HEK293 (cell line): Measurements from ENCODE around the gene JAK3.

Source experiments
- CTCF ChIA-PET: fragments of 350-600 bp; formaldehyde crosslinking; extraction: SDS; loops from one replicate; lab custom pipeline; 2021; ENCODE audit warnings: antibody characterized with exemption; lab: Yijun Ruan, JAX
- POLR2A ChIA-PET: fragments of 300-600 bp; formaldehyde crosslinking; extraction: SDS; loops from one replicate; lab custom pipeline; 2020; ENCODE audit warnings: antibody characterized with exemption, inconsistent platforms; lab: Yijun Ruan, JAX
- H3K27ac ChIP-seq: fragments of 200-500 bp; sonication (Bioruptor generic); 2 replicates; pipeline ENCODE4 v1.5.1; 2014; ENCODE audit warnings: low read depth, low read length, control low read depth, inconsistent platforms; ENCODE audit errors: extremely low read depth
- H3K36me3 ChIP-seq, 2 experiments: fragments of 200-500 bp in 1 of 2; sonication (Bioruptor generic) in 1 of 2; 1 replicate in 1 of 2; 2 replicates in 1 of 2; pipeline ENCODE4 v1.5.1; 2014 to 2017; ENCODE audit warnings: inconsistent platforms in 2 of 2, low read length in 2 of 2; ENCODE audit not compliant: control insufficient read depth in 2 of 2, insufficient read depth in 1 of 2
- H3K4me1 ChIP-seq: fragments of 200-500 bp; sonication (Bioruptor generic); 2 replicates; pipeline ENCODE4 v1.5.1; 2014; ENCODE audit warnings: mild to moderate bottlenecking, low read length, inconsistent platforms; ENCODE audit not compliant: control insufficient read depth, insufficient read depth
- H3K4me3 ChIP-seq: 2 replicates; pipeline ENCODE4 v1.5.1; 2011; ENCODE audit warnings: low read depth, mild to moderate bottlenecking, control low read depth, low read length, moderate library complexity
- H3K9me3 ChIP-seq: fragments of 200-500 bp; sonication (Bioruptor generic); 2 replicates; pipeline ENCODE4 v1.5.1; 2014; ENCODE audit warnings: low read depth, low read length, inconsistent platforms; ENCODE audit not compliant: control insufficient read depth, insufficient read depth
- GLIS1 ChIP-seq: fragments of 450-650 bp; formaldehyde crosslinking; IDR thresholded peaks from 2 replicates; pipeline ENCODE4 v1.5.1; 2016; ENCODE audit warnings: missing biosample characterization, missing genetic modification characterization
- GLIS2 ChIP-seq: fragments of 450-650 bp; formaldehyde crosslinking; IDR thresholded peaks from 2 replicates; pipeline ENCODE4 v1.5.1; 2016; ENCODE audit warnings: missing biosample characterization, missing genetic modification characterization
- IKZF3 ChIP-seq: fragments of 450-650 bp; IDR thresholded peaks from 2 replicates; pipeline ENCODE4 v1.5.0; 2018; ENCODE audit warnings: missing biosample characterization, mild to moderate bottlenecking, missing genetic modification characterization, moderate library complexity
- KLF8 ChIP-seq: fragments of 450-650 bp; formaldehyde crosslinking; IDR thresholded peaks from 2 replicates; pipeline ENCODE4 v1.5.1; 2016; ENCODE audit warnings: missing biosample characterization, missing genetic modification characterization
- MZF1 ChIP-seq: fragments of 450-650 bp; formaldehyde crosslinking; IDR thresholded peaks from 2 replicates; pipeline ENCODE4 v1.5.1; 2017; ENCODE audit warnings: missing biosample characterization, missing genetic modification characterization, borderline replicate concordance
- TRIM28 ChIP-seq: IDR thresholded peaks from 2 replicates; pipeline ENCODE4 v1.6.1; 2011; ENCODE audit warnings: low read length, control low read depth, borderline replicate concordance
- WT1 ChIP-seq: fragments of 450-650 bp; formaldehyde crosslinking; IDR thresholded peaks from 2 replicates; pipeline ENCODE4 v1.5.1; 2016; ENCODE audit warnings: missing biosample characterization, missing genetic modification characterization
- YY1 ChIP-seq: fragments of 450-650 bp; formaldehyde crosslinking; IDR thresholded peaks from 2 replicates; pipeline ENCODE4 v1.5.1; 2018; ENCODE audit warnings: missing biosample characterization, missing genetic modification characterization
- ZIC2 ChIP-seq: fragments of 450-650 bp; formaldehyde crosslinking; IDR thresholded peaks from 2 replicates; pipeline ENCODE4 v1.5.1; 2016; ENCODE audit warnings: missing biosample characterization, missing genetic modification characterization
- ZNF155 ChIP-seq: fragments of 450-650 bp; formaldehyde crosslinking; IDR thresholded peaks from 2 replicates; pipeline ENCODE4 v1.5.1; 2016; ENCODE audit warnings: missing biosample characterization, missing genetic modification characterization
- ZNF600 ChIP-seq: fragments of 450-650 bp; formaldehyde crosslinking; IDR thresholded peaks from 2 replicates; pipeline ENCODE4 v1.5.1; 2016; ENCODE audit warnings: missing biosample characterization, missing genetic modification characterization
- ZNF629 ChIP-seq: fragments of 450-650 bp; formaldehyde crosslinking; IDR thresholded peaks from 2 replicates; pipeline ENCODE4 v1.5.1; 2017; ENCODE audit warnings: missing biosample characterization, missing genetic modification characterization
- ZNF830 ChIP-seq: fragments of 450-650 bp; IDR thresholded peaks from 2 replicates; pipeline ENCODE4 v1.5.0; 2018; ENCODE audit warnings: missing biosample characterization, missing genetic modification characterization, low read depth, mild to moderate bottlenecking, moderate library complexity
- TF ChIP-seq, protein P1 (sequence below): fragments of 450-650 bp; formaldehyde crosslinking; IDR thresholded peaks from 2 replicates; pipeline ENCODE4 v1.5.1; 2016; ENCODE audit warnings: missing biosample characterization, missing genetic modification characterization
- TF ChIP-seq, protein P2 (sequence below): fragments of 450-650 bp; formaldehyde crosslinking; IDR thresholded peaks from 2 replicates; pipeline ENCODE4 v1.5.1; 2016; ENCODE audit warnings: missing biosample characterization, missing genetic modification characterization

Gene JAK3

DNA sequence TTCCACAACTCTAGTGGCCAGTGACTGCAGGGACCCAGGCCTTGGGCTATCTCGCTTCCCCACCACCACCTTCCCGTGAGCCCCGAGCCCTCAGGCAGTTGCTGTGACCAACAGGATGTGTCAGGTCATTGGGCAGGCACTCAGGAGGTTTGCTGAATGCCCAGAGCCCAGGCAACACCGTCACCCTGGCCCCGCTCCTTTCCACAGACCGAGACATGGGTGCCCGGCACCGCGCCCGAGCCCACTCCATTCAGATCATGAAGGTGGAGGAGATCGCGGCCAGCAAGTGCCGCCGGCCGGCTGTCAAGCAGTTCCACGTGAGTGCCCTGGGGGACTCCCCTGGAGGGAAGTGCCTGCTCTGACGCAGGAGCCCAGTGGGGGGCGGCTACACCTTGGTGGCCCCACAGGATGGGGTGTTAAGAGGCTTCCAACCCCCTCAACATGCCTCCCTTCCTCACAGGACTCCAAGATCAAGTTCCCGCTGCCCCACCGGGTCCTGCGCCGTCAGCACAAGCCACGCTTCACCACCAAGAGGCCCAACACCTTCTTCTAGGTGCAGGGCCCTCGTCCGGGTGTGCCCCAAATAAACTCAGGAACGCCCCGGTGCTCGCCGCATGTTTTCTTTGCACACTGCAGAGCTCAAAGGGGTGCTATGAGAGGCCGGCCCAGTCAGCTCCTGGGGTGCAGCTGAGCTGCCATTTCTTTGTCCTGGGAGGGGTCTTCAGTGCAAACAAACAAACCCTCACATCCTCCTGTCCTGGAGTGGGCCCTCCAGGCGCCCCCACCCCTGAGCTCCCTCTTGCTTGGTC is 15.1 kb upstream of the JAK3 start:
- TF ChIP-seq, protein P1, sequence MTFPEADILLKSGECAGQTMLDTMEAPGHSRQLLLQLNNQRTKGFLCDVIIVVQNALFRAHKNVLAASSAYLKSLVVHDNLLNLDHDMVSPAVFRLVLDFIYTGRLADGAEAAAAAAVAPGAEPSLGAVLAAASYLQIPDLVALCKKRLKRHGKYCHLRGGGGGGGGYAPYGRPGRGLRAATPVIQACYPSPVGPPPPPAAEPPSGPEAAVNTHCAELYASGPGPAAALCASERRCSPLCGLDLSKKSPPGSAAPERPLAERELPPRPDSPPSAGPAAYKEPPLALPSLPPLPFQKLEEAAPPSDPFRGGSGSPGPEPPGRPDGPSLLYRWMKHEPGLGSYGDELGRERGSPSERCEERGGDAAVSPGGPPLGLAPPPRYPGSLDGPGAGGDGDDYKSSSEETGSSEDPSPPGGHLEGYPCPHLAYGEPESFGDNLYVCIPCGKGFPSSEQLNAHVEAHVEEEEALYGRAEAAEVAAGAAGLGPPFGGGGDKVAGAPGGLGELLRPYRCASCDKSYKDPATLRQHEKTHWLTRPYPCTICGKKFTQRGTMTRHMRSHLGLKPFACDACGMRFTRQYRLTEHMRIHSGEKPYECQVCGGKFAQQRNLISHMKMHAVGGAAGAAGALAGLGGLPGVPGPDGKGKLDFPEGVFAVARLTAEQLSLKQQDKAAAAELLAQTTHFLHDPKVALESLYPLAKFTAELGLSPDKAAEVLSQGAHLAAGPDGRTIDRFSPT (tag by site-specific recombination), result peak; percentile 28; the same call in 1 of the 2 replicates
- 0 out of 2 replicates have a peak, but pooled peaks have one; percentile 38 for TF ChIP-seq ZNF629 (tag by site-specific recombination)
- TF ChIP-seq WT1 (tag by site-specific recombination), result peak; percentile 58
- no peak for TF ChIP-seq IKZF3 (tag by site-specific recombination)
- 0 out of 2 replicates have a peak, but pooled peaks have one; percentile 22 for TF ChIP-seq KLF8 (tag by site-specific recombination)
- peak; percentile 29; the same call in 1 of the 2 replicates for TF ChIP-seq GLIS2 (tag by site-specific recombination)
- peak; percentile 57 for TF ChIP-seq ZIC2
- TF ChIP-seq ZNF830 (tag by site-specific recombination), result no peak
- TF ChIP-seq, protein P2, sequence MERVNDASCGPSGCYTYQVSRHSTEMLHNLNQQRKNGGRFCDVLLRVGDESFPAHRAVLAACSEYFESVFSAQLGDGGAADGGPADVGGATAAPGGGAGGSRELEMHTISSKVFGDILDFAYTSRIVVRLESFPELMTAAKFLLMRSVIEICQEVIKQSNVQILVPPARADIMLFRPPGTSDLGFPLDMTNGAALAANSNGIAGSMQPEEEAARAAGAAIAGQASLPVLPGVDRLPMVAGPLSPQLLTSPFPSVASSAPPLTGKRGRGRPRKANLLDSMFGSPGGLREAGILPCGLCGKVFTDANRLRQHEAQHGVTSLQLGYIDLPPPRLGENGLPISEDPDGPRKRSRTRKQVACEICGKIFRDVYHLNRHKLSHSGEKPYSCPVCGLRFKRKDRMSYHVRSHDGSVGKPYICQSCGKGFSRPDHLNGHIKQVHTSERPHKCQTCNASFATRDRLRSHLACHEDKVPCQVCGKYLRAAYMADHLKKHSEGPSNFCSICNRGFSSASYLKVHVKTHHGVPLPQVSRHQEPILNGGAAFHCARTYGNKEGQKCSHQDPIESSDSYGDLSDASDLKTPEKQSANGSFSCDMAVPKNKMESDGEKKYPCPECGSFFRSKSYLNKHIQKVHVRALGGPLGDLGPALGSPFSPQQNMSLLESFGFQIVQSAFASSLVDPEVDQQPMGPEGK (tag by site-specific recombination), result 0 out of 2 replicates have a peak, but pooled peaks have one; percentile 34
- peak; percentile 98 for TF ChIP-seq GLIS1 (tag by site-specific recombination)
- Histone ChIP-seq H3K36me3 (peaks cover 0 to 60% of the 10 kb centered on the region in 2 experiments; a peak in 2 of 3 replicates), H3K27ac (no peak overlapping the region), H3K9me3 (no peaks in the 10 kb centered on the region), H3K4me1 (0 out of 2 replicates have a peak, but pooled peaks cover 3% of the 10 kb centered on the region), H3K4me3 (no peak overlapping the region)
- POLR2A ChIA-PET, result interaction anchor here (1.6 kb wide), 1 partner anchor 69 kb away, joined by 5 read pairs; the partner anchor contains the start of gene CCDC124
- CTCF ChIA-PET, result interaction anchor here (0.6 to 0.8 kb wide), 2 partner anchors 191 to 528 kb away, joined by 3 read pairs; partner anchors contain the start of gene ANO8

DNA sequence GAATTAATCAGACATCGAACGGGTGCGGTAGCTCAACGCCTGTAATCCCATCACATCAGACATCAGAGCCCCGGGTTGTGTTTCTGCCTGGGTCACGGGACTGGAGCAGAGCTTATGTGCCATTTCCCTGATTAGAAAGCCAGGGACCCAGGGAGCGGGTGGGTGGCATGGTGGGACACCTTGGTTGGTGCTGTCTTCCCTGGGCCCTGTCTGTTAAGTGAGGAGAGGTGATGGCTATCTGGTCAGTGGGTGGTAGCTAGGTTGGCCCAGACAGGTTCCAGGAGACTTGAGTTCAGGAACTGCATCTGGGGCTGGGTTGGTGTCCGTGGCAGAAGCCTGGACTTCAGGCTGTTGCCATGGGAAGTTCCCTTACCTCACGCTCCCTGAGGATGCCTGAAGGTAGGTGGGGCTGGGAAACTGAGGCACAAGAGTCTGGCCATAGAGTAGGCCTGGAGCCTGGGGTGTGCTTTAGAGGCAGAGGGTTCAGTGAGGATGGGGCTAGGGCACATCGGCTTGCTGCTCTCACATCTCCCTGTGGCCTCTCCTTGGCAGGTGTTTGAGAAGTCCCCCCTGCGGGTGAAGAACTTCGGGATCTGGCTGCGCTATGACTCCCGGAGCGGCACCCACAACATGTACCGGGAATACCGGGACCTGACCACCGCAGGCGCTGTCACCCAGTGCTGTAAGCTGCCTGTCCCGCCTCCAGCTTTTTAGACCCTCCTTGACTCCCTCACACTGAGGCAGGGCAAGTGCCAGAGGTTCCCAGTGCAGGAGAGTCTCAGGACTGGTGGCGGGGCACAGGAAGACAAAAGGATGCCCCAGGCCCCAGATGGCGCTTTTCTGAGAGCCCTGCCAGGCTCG is 14.0 kb upstream of the JAK3 start:
- Histone ChIP-seq H3K27ac (no peak overlapping the region; the same call in 1 of the 2 replicates), H3K9me3 (no peaks in the 10 kb centered on the region), H3K36me3 (peaks cover 0 to 60% of the 10 kb centered on the region in 2 experiments; a peak in 2 of 3 replicates), H3K4me1 (0 out of 2 replicates have a peak, but pooled peaks cover 3% of the 10 kb centered on the region), H3K4me3 (peak overlapping the region; percentile 100)
- ChIA-PET POLR2A (interaction anchor here (3.8 kb wide), 1 partner anchor 71 kb away, joined by 86 read pairs; the partner anchor contains the start of gene CCDC124), CTCF (interaction anchor here (0.6 to 1.2 kb wide), 3 partner anchors 8 to 146 kb away, joined by 3 to 4 read pairs (median 3); no protein-coding TSS in a partner anchor)
- TF ChIP-seq TRIM28 (no peak), ZNF155 (no peak), YY1 (tag by site-specific recombination) (no peak), ZNF600 (tag by site-specific recombination) (no peak), MZF1 (tag by site-specific recombination) (no peak)
